ENCODE measurements around the gene GRID1.

Gene GRID1

DNA sequence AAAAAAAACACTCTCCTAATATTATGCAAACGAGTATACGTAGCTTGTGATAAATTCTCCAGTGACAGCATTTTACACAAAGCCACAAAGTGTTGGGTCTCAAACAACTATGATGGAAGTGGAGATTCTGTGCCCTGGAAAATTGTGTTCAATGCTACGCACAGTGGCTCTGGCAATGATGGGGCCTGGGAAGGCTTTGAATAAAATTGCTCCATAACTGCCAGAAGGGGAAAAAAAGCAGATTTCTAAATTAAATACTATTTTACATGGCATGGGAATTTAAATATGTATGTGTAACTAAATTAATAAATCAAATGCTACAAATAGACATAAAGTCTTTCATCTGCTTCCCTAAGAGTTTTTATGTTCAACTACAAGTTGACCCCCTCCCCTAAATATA is 306.7 kb downstream of the GRID1 start:
- FAIRE-seq (no peak), DNase-seq (ENCODE audit: insufficient read length, low spot score) (no peak)
- TF ChIP-seq PAX5 (IDR thresholded peaks at IDR 0.05; ENCODE audit: insufficient read depth, low read length, severe bottlenecking): no peak
- no peak for TF ChIP-seq POLR2A (IDR thresholded peaks at IDR 0.05; ENCODE audit: low read depth, low read length)
- no peak for TF ChIP-seq TAF1 (IDR thresholded peaks at IDR 0.05; ENCODE audit: low read depth, low read length)
- no peak for TF ChIP-seq POU2F2 (IDR thresholded peaks at IDR 0.05; ENCODE audit: low read depth, low read length)
- TF ChIP-seq SPI1 (IDR thresholded peaks at IDR 0.05; ENCODE audit: low read depth, low read length): no peak
- TF ChIP-seq POLR2AphosphoS5 (IDR thresholded peaks at IDR 0.05; ENCODE audit: low read depth, low read length): no peak

DNA sequence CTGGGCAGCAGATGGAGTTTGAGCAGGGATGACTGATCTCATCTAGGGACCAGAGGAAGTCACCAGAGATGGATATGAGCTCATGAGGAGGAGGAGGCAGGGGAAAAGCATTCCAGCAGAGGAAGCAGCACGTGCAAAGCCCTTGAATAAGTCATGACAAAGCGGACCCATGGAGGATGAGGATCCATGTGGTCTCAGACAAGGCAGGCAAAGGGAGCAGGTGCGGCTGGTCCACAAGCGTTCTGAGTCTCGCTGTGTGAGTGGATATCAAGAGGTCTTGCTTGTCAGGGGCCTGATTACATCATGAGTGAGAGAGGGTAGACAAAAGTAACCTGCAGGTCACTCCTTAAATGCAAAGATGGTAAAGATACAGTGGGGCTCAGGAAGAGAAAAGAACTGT is 307.6 kb downstream of the GRID1 start:
- TF ChIP-seq POLR2A (IDR thresholded peaks at IDR 0.05; ENCODE audit: low read depth, low read length) (no peak), TAF1 (IDR thresholded peaks at IDR 0.05; ENCODE audit: low read depth, low read length) (no peak)
- no peak for DNase-seq (ENCODE audit: insufficient read length, low spot score)
- no peak for FAIRE-seq

DNA sequence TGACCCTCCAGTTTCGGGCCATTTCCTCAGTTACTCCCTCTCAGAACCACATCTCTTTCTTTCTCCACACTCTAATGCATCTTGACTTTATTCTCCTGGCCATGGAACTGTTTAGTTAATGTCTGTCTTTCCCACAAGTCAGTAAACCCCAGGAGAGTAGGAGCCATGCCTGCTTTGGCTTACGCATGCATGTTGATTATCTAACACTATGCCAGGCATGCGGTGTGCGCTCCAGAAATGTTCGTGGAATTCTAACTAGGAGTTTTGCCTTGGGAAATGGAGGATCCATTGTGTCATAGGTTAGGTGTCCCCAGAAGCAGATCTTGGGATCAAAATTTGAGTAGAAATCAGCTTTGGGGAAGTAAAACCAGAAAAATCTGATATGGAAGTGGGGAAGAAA is 308.9 kb downstream of the GRID1 start:
- no peak for TF ChIP-seq POLR2AphosphoS5 (IDR thresholded peaks at IDR 0.05; ENCODE audit: low read depth, low read length)
- DNase-seq (ENCODE audit: insufficient read length, low spot score) (no peak), FAIRE-seq (no peak)

DNA sequence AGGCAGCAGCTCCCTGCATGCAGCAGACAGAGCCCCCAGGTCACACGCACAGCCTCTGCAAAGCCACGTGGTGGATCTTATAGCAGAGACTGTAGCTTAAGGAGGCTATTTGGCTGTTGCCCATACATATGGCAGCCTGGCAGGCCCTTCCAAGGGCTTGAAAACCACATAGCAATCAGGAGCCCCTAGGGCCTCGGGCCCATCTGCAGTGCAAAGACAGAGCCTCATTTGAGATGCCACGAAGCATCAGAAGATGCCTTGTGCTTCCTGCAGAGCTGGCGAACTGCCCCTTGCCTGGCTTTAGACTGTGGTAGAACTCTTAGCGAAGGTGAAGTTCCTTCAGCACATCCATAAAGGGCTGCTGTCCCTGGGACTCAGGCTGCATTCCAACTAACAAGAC is 309.9 kb downstream of the GRID1 start:
- DNase-seq (ENCODE audit: insufficient read length, low spot score): no peak
- FAIRE-seq: no peak
- TF ChIP-seq POU2F2 (IDR thresholded peaks at IDR 0.05; ENCODE audit: low read depth, low read length) (no peak), TAF1 (IDR thresholded peaks at IDR 0.05; ENCODE audit: low read depth, low read length) (no peak), POLR2AphosphoS5 (IDR thresholded peaks at IDR 0.05; ENCODE audit: low read depth, low read length) (no peak), PAX5 (IDR thresholded peaks at IDR 0.05; ENCODE audit: insufficient read depth, low read length, severe bottlenecking) (no peak), POLR2A (IDR thresholded peaks at IDR 0.05; ENCODE audit: low read depth, low read length) (no peak), SPI1 (IDR thresholded peaks at IDR 0.05; ENCODE audit: low read depth, low read length) (no peak)

GRCh38 chr10:86055928-86056327 is 310.7 kb downstream of the GRID1 start:
- DNase-seq (ENCODE audit: insufficient read length, low spot score) (no peak), FAIRE-seq (no peak)
- TF ChIP-seq POLR2A (IDR thresholded peaks at IDR 0.05; ENCODE audit: low read depth, low read length) (no peak), SPI1 (IDR thresholded peaks at IDR 0.05; ENCODE audit: low read depth, low read length) (no peak), POLR2AphosphoS5 (IDR thresholded peaks at IDR 0.05; ENCODE audit: low read depth, low read length) (no peak), PAX5 (IDR thresholded peaks at IDR 0.05; ENCODE audit: insufficient read depth, low read length, severe bottlenecking) (no peak), TAF1 (IDR thresholded peaks at IDR 0.05; ENCODE audit: low read depth, low read length) (no peak), POU2F2 (IDR thresholded peaks at IDR 0.05; ENCODE audit: low read depth, low read length) (no peak)

- FAIRE-seq (no peak), DNase-seq (ENCODE audit: insufficient read length, low spot score) (no peak)
- no peak for TF ChIP-seq POU2F2 (IDR thresholded peaks at IDR 0.05; ENCODE audit: low read depth, low read length)
- no peak for TF ChIP-seq PAX5 (IDR thresholded peaks at IDR 0.05; ENCODE audit: insufficient read depth, low read length, severe bottlenecking)
- no peak for TF ChIP-seq SPI1 (IDR thresholded peaks at IDR 0.05; ENCODE audit: low read depth, low read length)
- TF ChIP-seq TAF1 (IDR thresholded peaks at IDR 0.05; ENCODE audit: low read depth, low read length): no peak
- no peak for TF ChIP-seq POLR2AphosphoS5 (IDR thresholded peaks at IDR 0.05; ENCODE audit: low read depth, low read length)
- TF ChIP-seq POLR2A (IDR thresholded peaks at IDR 0.05; ENCODE audit: low read depth, low read length): no peak
Observed at GRCh38 chr10:86053675-86054074, 312.9 kb downstream of the GRID1 start.

- DNase-seq (ENCODE audit: insufficient read length, low spot score): no peak
- no peak for FAIRE-seq
- TF ChIP-seq SPI1 (IDR thresholded peaks at IDR 0.05; ENCODE audit: low read depth, low read length) (no peak), POLR2A (IDR thresholded peaks at IDR 0.05; ENCODE audit: low read depth, low read length) (no peak), POLR2AphosphoS5 (IDR thresholded peaks at IDR 0.05; ENCODE audit: low read depth, low read length) (no peak), PAX5 (IDR thresholded peaks at IDR 0.05; ENCODE audit: insufficient read depth, low read length, severe bottlenecking) (no peak), TAF1 (IDR thresholded peaks at IDR 0.05; ENCODE audit: low read depth, low read length) (no peak), POU2F2 (IDR thresholded peaks at IDR 0.05; ENCODE audit: low read depth, low read length) (no peak)
Observed at GRCh38 chr10:86051586-86051985, 315.0 kb downstream of the GRID1 start.

GRCh38 chr10:86049442-86049841 is 317.2 kb downstream of the GRID1 start:
- DNase-seq (ENCODE audit: insufficient read length, low spot score): no peak
- no peak for FAIRE-seq
- TF ChIP-seq POLR2AphosphoS5 (IDR thresholded peaks at IDR 0.05; ENCODE audit: low read depth, low read length) (no peak), TAF1 (IDR thresholded peaks at IDR 0.05; ENCODE audit: low read depth, low read length) (no peak), SPI1 (IDR thresholded peaks at IDR 0.05; ENCODE audit: low read depth, low read length) (no peak), POU2F2 (IDR thresholded peaks at IDR 0.05; ENCODE audit: low read depth, low read length) (no peak), PAX5 (IDR thresholded peaks at IDR 0.05; ENCODE audit: insufficient read depth, low read length, severe bottlenecking) (no peak), POLR2A (IDR thresholded peaks at IDR 0.05; ENCODE audit: low read depth, low read length) (no peak)

- TF ChIP-seq TAF1 (IDR thresholded peaks at IDR 0.05; ENCODE audit: low read depth, low read length) (no peak), POLR2A (IDR thresholded peaks at IDR 0.05; ENCODE audit: low read depth, low read length) (no peak), POU2F2 (IDR thresholded peaks at IDR 0.05; ENCODE audit: low read depth, low read length) (no peak), PAX5 (IDR thresholded peaks at IDR 0.05; ENCODE audit: insufficient read depth, low read length, severe bottlenecking) (no peak), SPI1 (IDR thresholded peaks at IDR 0.05; ENCODE audit: low read depth, low read length) (no peak), POLR2AphosphoS5 (IDR thresholded peaks at IDR 0.05; ENCODE audit: low read depth, low read length) (no peak)
- no peak for FAIRE-seq
- DNase-seq (ENCODE audit: insufficient read length, low spot score): no peak
Observed at GRCh38 chr10:86048973-86049372, 317.6 kb downstream of the GRID1 start.

DNA sequence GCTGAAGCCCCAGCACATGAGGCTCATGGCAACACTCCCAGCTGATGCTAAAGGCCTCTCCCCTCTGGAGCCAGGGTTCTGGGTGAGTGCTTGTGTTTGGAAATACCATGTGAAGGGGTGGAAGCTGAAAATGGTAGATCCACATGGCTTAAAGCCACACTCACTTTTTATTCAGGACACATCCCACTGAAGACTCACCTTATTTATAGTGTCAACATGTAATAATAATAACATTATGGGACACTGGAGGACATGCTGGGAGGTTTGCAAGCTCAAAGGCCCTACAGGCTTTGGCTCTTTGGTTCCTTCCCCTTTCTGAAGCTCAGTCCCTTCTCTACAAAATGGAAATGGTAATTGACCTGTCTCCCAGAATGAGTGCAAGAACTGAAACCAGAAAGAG is 318.0 kb downstream of the GRID1 start:
- no peak for FAIRE-seq
- no peak for TF ChIP-seq POLR2A (IDR thresholded peaks at IDR 0.05; ENCODE audit: low read depth, low read length)
- TF ChIP-seq PAX5 (IDR thresholded peaks at IDR 0.05; ENCODE audit: insufficient read depth, low read length, severe bottlenecking): no peak
- no peak for TF ChIP-seq TAF1 (IDR thresholded peaks at IDR 0.05; ENCODE audit: low read depth, low read length)
- TF ChIP-seq POU2F2 (IDR thresholded peaks at IDR 0.05; ENCODE audit: low read depth, low read length): no peak
- no peak for TF ChIP-seq SPI1 (IDR thresholded peaks at IDR 0.05; ENCODE audit: low read depth, low read length)
- TF ChIP-seq POLR2AphosphoS5 (IDR thresholded peaks at IDR 0.05; ENCODE audit: low read depth, low read length): no peak
- DNase-seq (ENCODE audit: insufficient read length, low spot score): no peak

Measured in GM12891 (cell line).